GM15510 (cell line): ENCODE results near the gene SPEM3.

Experiments
- POLR2A ChIP-seq: IDR thresholded peaks from 3 replicates; pipeline ENCODE4 v1.6.1; 2011; ENCODE audit warnings: borderline replicate concordance; ENCODE audit not compliant: insufficient read length; ENCODE audit errors: extremely low read depth

The SPEM3 gene

GRCh38 chr17:7463372-7463846, 34.8 kb downstream of the SPEM3 start:
- no peak for TF ChIP-seq POLR2A

- no peak for TF ChIP-seq POLR2A
Observed at GRCh38 chr17:7464081-7464480, 35.4 kb downstream of the SPEM3 start.

- no peak for TF ChIP-seq POLR2A
Observed at GRCh38 chr17:7465597-7466275, 37.1 kb downstream of the SPEM3 start.

GRCh38 chr17:7466318-7466638, 37.6 kb downstream of the SPEM3 start:
- TF ChIP-seq POLR2A = no peak

GRCh38 chr17:7466639-7467341, 38.1 kb downstream of the SPEM3 start:
- no peak for TF ChIP-seq POLR2A

GRCh38 chr17:7467498-7467897, 38.8 kb downstream of the SPEM3 start:
- TF ChIP-seq POLR2A = no peak

- no peak for TF ChIP-seq POLR2A
Observed at GRCh38 chr17:7468290-7468689, 39.6 kb downstream of the SPEM3 start.

- no peak for TF ChIP-seq POLR2A
Observed at GRCh38 chr17:7468804-7469389, 40.2 kb downstream of the SPEM3 start.

- TF ChIP-seq POLR2A = no peak
Observed at GRCh38 chr17:7471729-7472128, 43.1 kb downstream of the SPEM3 start.

GRCh38 chr17:7475764-7476422, 47.2 kb downstream of the SPEM3 start:
- no peak for TF ChIP-seq POLR2A

- TF ChIP-seq POLR2A = no peak
Observed at GRCh38 chr17:7476494-7476893, 47.8 kb downstream of the SPEM3 start.

GRCh38 chr17:7476951-7477350, 48.3 kb downstream of the SPEM3 start:
- TF ChIP-seq POLR2A = no peak

GRCh38 chr17:7477392-7478275, 49.0 kb downstream of the SPEM3 start:
- no peak for TF ChIP-seq POLR2A
